Globus pallidus (tissue), 1 donor: ENCODE measurements around the gene GALNT17.

Experiments
- DNase-seq: peaks from one replicate; pipeline ENCODE4 v3.0.0-alpha.2; 2015; ENCODE audit warnings: low spot score

GALNT17 gene

GRCh38 chr7:71507680-71508602, 376.0 kb downstream of the GALNT17 start:
- DNase-seq: no peak

DNA sequence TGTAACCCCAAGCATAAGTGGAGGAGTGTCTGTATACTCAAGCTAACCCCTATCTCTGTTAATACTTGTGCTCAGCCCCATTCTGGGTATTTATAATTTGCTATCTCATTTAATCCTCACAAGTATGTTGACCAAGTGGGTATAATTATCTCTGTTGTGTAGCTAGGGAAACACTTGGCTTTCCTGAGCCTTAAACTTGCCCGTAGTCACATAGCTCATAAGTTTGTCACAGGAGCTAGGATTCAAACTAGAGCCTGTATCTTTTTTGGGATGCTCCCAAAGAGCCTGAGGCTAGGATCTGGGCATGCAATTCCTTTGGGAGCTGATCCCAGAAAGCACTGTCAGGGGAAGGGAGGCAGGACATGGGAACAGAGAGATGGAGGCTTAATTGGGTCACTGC, 377.4 kb downstream of the GALNT17 start:
- DNase-seq: no peak

DNA sequence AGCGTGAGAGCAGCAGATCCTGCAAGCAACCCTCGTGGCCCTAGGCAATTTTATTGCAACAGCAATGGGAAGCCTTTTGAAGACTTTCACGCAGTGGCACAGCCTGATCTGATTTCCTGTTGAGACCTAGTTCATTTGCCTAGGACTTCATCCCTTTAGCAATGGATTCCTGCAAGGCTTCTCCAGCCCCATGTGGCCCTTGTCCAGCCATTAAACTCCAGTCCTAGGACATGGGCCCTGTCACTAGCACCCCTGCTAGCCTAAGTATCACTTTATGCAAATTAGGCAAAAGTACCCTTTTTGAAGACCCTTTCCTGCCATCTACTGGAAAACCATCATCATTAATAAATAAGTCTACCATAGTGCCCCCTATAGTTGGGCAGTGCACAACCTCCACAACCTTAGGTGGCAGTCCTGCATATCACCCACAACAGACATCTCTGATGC, 379.4 kb downstream of the GALNT17 start:
- DNase-seq: no peak

GRCh38 chr7:71517940-71518699, 386.2 kb downstream of the GALNT17 start:
- DNase-seq: no peak

- no peak for DNase-seq
Observed at GRCh38 chr7:71518880-71519279, 386.9 kb downstream of the GALNT17 start.

GRCh38 chr7:71521506-71521905, 389.6 kb downstream of the GALNT17 start:
- no peak for DNase-seq

DNA sequence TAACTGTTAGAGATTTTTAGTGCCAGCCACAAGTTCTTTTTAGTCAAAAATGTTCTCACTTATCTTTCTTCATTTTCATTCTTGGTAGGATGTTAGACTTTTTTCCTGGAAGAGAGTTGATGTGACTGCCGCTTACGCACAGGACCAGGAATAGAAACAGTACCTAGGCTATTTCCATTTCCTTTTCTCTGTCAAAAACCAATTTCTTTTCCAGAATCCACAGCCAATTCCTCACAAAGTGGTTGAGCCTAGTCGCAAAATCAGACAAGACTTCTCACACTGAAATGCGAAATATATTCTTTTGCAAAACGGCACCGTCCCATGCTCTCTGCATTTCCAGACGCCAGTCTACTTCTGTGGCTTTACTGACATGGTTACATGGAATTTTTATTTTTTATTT, 394.2 kb downstream of the GALNT17 start:
- no peak for DNase-seq

GRCh38 chr7:71527213-71527612, 395.3 kb downstream of the GALNT17 start:
- no peak for DNase-seq

GRCh38 chr7:71535616-71536015, 403.7 kb downstream of the GALNT17 start:
- no peak for DNase-seq

GRCh38 chr7:71538210-71538609, 406.3 kb downstream of the GALNT17 start:
- no peak for DNase-seq

DNA sequence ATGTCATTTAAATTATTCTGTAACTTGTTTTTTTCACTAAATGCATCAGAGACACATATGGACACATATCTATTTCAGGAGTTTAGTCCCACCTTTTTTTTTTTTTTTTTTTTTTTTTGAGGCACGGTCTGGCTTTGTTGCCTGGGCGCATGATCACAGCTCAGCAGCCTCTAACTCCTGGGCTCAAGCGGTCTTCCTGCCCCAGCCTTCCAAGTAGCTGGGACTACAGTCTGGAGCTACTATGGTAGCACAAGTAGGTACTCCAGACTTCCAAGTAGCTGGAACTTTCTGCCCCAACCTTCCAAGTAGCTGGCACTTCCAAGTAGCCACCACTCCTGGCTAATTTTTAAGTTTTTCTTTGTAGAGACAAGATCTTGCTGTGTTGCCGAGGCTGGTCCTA, 407.7 kb downstream of the GALNT17 start:
- no peak for DNase-seq

GRCh38 chr7:71541707-71542353, 409.9 kb downstream of the GALNT17 start:
- no peak for DNase-seq

- no peak for DNase-seq
Observed at GRCh38 chr7:71543396-71543795, 411.5 kb downstream of the GALNT17 start.

- DNase-seq: no peak
Observed at GRCh38 chr7:71544816-71545215, 412.9 kb downstream of the GALNT17 start.

DNA sequence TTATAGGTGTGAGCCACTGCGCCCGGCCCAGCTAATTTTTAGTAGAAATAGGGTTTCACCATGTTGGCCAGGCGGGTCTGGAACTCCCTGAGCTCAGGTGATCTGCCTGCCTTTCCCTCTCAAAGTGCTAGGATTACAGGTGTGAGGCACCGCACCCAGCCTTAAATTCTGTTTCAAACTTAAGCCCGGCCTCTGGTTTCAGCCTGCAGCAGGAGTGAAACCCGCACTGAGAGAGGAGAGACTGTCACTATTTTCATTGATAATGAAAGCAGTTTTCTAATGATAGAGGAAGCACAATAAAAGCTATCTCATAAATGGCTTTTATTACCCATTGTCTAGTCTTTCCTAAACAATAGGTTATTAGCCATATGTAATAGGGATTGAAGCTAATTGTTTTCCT, 415.5 kb downstream of the GALNT17 start:
- no peak for DNase-seq

DNA sequence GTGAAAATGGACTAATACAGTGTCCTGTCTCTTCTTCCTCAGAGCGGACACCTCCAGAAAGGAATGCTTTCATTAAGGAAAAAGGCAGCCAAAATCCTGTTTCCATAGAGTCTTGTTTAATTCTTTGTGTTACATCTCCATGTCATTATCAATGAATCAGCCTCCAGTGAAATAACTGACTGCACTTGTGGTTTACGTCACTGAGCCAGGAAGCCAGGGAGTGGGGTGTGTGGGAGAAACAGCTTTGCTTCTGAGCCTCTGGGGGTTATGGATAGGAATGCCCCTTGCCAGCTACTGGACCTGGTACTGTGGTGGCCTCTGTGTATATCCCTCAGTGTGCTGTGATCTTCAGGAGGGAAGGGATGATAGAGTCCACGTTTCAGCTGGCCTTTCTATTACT, 416.8 kb downstream of the GALNT17 start:
- no peak for DNase-seq

DNA sequence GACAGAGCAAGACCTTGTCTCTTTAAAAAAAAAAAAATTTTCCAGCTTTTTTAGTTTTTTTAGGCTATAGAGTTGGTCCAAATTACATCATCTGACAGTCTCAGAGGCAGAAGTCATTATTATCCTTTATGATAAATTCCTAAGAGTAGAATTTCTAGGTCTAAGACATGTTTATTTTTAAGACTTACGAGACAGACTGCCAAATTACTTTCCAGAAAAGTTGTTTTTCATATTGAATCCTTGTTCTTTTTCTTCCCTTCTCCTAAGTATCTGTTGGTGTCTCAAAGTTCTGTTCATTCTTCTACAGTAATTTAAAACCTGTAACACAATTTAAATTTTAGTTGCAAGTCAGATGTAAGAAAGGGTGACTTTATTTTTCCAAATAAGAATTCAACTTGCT, 421.4 kb downstream of the GALNT17 start:
- no peak for DNase-seq

- DNase-seq: no peak
Observed at GRCh38 chr7:71555758-71556157, 423.8 kb downstream of the GALNT17 start.

- no peak for DNase-seq
Observed at GRCh38 chr7:71558806-71559613, 427.1 kb downstream of the GALNT17 start.

- no peak for DNase-seq
Observed at GRCh38 chr7:71560354-71560995, 428.5 kb downstream of the GALNT17 start.

DNA sequence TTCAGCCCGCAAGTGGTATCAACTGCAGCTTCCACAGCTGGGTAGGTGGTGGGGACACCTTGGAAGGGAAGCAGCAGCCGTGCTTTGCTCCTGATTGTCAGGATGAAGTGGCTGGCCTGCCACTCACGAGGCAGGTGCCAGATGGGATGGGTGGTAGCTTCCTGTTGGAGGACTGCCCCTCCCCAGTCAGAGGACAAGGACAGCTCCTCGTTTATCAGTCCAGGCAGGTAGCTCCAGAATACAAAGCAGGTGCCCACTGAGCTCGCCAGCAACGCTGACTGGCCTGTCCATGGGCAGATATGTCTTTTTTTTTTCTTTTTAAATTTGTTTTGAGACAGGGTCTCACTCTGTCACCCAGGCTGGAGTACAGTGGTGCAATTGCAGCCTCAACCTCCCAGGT, 431.3 kb downstream of the GALNT17 start:
- no peak for DNase-seq
